Measurements from ENCODE around the gene CROT.

DNA sequence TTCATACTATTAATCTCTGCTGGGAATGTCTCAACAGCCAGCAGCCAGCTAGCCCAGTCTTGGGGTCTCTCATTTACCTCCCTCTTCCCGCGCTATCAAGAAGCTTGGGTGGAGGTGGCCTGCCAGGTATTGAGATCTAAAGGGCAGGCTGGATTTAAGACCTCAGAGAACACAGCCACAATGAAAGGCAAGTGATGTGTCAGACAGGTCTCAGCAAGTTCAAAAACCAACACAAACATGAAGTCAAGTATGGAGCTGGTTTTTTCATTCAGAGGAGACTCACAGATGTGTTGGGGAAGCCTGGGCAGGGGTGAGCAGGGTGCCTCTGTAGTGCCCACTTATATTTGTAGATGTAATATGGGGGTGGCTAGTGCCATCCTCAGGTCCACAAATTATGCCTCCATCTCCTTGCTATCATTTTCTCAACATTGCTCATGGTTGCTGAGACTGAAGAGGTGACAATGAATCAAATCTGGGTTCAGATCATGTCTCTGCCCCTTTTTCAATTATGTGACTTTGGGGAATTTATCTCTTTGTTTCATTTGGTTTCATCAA, 27.7 kb upstream of the CROT start:
- no peak for TF ChIP-seq POLR2A (IDR thresholded peaks at IDR 0.05)
- TF ChIP-seq, protein P1, sequence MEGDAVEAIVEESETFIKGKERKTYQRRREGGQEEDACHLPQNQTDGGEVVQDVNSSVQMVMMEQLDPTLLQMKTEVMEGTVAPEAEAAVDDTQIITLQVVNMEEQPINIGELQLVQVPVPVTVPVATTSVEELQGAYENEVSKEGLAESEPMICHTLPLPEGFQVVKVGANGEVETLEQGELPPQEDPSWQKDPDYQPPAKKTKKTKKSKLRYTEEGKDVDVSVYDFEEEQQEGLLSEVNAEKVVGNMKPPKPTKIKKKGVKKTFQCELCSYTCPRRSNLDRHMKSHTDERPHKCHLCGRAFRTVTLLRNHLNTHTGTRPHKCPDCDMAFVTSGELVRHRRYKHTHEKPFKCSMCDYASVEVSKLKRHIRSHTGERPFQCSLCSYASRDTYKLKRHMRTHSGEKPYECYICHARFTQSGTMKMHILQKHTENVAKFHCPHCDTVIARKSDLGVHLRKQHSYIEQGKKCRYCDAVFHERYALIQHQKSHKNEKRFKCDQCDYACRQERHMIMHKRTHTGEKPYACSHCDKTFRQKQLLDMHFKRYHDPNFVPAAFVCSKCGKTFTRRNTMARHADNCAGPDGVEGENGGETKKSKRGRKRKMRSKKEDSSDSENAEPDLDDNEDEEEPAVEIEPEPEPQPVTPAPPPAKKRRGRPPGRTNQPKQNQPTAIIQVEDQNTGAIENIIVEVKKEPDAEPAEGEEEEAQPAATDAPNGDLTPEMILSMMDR (IDR thresholded peaks at IDR 0.05): no peak
